ENCODE results near the gene EIF2AK3. TPM values are rescaled to one million over a fixed set of nuclear protein-coding genes. Genes with fewer than 3 reads are reported as not detected.

The EIF2AK3 gene
- total and polyA plus RNA-seq, 2 of the 13 experiments (the other 11 are each of a cell fraction or from before 2014, with no cell fraction given): 10.3 to 30.6 TPM

- TF ChIP-seq, protein P1, sequence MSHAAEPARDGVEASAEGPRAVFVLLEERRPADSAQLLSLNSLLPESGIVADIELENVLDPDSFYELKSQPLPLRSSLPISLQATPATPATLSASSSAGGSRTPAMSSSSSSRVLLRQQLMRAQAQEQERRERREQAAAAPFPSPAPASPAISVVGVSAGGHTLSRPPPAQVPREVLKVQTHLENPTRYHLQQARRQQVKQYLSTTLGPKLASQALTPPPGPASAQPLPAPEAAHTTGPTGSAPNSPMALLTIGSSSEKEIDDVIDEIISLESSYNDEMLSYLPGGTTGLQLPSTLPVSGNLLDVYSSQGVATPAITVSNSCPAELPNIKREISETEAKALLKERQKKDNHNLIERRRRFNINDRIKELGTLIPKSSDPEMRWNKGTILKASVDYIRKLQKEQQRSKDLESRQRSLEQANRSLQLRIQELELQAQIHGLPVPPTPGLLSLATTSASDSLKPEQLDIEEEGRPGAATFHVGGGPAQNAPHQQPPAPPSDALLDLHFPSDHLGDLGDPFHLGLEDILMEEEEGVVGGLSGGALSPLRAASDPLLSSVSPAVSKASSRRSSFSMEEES (CRISPR knock-in tag; IDR thresholded peaks at IDR 0.05): no peak
- no peak for TF ChIP-seq MYNN (CRISPR knock-in tag; IDR thresholded peaks at IDR 0.05; ENCODE audit: low read depth)
- TF ChIP-seq ZHX2 (IDR thresholded peaks at IDR 0.05; ENCODE audit: low read depth): peak; percentile 47; the same call in 1 of the 2 replicates
- no peak for TF ChIP-seq ZHX2 (CRISPR knock-in tag; IDR thresholded peaks at IDR 0.05; ENCODE audit: borderline replicate concordance)
- TF ChIP-seq MYPOP (CRISPR knock-in tag; IDR thresholded peaks at IDR 0.05): peak; percentile 51; the same call in 1 of the 2 replicates
- TF ChIP-seq NFKBIZ (CRISPR knock-in tag; IDR thresholded peaks at IDR 0.05): 0 out of 2 replicates have a peak, but pooled peaks have one; percentile 22
- peak; percentile 99 for TF ChIP-seq ZNF777 (CRISPR knock-in tag; IDR thresholded peaks at IDR 0.05)
- TF ChIP-seq U2AF1 (optimal IDR thresholded peaks at IDR 0.05; ENCODE audit: low read depth, low read length): no peak
- 0 out of 2 replicates have a peak, but pooled peaks have one; percentile 31 for TF ChIP-seq CERS6 (CRISPR knock-in tag; IDR thresholded peaks at IDR 0.05)
- TF ChIP-seq, protein P2, sequence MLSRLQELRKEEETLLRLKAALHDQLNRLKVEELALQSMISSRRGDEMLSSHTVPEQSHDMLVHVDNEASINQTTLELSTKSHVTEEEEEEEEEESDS (CRISPR knock-in tag; IDR thresholded peaks at IDR 0.05; ENCODE audit: borderline replicate concordance): 0 out of 2 replicates have a peak, but pooled peaks have one; percentile 74
- TF ChIP-seq, protein P3, sequence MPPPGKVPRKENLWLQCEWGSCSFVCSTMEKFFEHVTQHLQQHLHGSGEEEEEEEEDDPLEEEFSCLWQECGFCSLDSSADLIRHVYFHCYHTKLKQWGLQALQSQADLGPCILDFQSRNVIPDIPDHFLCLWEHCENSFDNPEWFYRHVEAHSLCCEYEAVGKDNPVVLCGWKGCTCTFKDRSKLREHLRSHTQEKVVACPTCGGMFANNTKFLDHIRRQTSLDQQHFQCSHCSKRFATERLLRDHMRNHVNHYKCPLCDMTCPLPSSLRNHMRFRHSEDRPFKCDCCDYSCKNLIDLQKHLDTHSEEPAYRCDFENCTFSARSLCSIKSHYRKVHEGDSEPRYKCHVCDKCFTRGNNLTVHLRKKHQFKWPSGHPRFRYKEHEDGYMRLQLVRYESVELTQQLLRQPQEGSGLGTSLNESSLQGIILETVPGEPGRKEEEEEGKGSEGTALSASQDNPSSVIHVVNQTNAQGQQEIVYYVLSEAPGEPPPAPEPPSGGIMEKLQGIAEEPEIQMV (CRISPR knock-in tag; IDR thresholded peaks at IDR 0.05; ENCODE audit: low read depth): no peak
- TF ChIP-seq ZC3H4 (CRISPR knock-in tag; IDR thresholded peaks at IDR 0.05; ENCODE audit: borderline replicate concordance): no peak; the same call in 1 of the 2 replicates
- TF ChIP-seq, protein P4, sequence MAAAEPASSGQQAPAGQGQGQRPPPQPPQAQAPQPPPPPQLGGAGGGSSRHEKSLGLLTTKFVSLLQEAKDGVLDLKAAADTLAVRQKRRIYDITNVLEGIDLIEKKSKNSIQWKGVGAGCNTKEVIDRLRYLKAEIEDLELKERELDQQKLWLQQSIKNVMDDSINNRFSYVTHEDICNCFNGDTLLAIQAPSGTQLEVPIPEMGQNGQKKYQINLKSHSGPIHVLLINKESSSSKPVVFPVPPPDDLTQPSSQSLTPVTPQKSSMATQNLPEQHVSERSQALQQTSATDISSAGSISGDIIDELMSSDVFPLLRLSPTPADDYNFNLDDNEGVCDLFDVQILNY (CRISPR knock-in tag; conservative IDR thresholded peaks at IDR 0.05): 0 out of 2 replicates have a peak, but pooled peaks have one; percentile 16
- TF ChIP-seq POLR2G (IDR thresholded peaks at IDR 0.05; ENCODE audit: low read depth, low read length): peak; percentile 70; the same call in 1 of the 2 replicates
- no peak for TF ChIP-seq ZNF652 (CRISPR knock-in tag; IDR thresholded peaks at IDR 0.05; ENCODE audit: borderline replicate concordance, low read depth)
- peak; percentile 46; the same call in 1 of the 2 replicates for TF ChIP-seq MIXL1 (CRISPR knock-in tag; IDR thresholded peaks at IDR 0.05)
These were observed at the start of gene EIF2AK3 (continued) for GRCh38 chr2:88627055-88627855.
